Activated CD4-positive, alpha-beta T cell treated with anti-CD3 and anti-CD28 coated beads, Interleukin-2, amount 10 ng/mL, durations not matched to agents 24 days and 14 days (primary cell): ENCODE measurements around the gene DENND6B. TPM values are rescaled to one million over a fixed set of nuclear protein-coding genes. Genes with fewer than 3 reads are reported as not detected.

ENCODE experiments used
- DNase-seq: peaks from one replicate; pipeline ENCODE4 v3.0.0; 2022
- H3K27ac Mint-ChIP-seq: one replicate; pipeline ENCODE4 v1.8.0; 2022; ENCODE audit warnings: mild to moderate bottlenecking, mixed read lengths
- H3K27me3 Mint-ChIP-seq: one replicate; pipeline ENCODE4 v1.8.0; 2022; ENCODE audit warnings: mixed read lengths
- H3K36me3 Mint-ChIP-seq: one replicate; pipeline ENCODE4 v1.8.0; 2022; ENCODE audit warnings: low read depth, mild to moderate bottlenecking, mixed read lengths
- H3K4me1 Mint-ChIP-seq: one replicate; pipeline ENCODE4 v1.8.0; 2021; ENCODE audit warnings: mixed read lengths
- H3K4me3 Mint-ChIP-seq: one replicate; pipeline ENCODE4 v1.8.0; 2022; ENCODE audit warnings: mild to moderate bottlenecking, moderate library complexity, mixed read lengths
- H3K9me3 Mint-ChIP-seq: one replicate; pipeline ENCODE4 v1.8.0; 2021; ENCODE audit warnings: mixed read lengths
- intact Hi-C: fragments of 100-400 bp; cut with micrococcal nuclease; formaldehyde crosslinking; loops from one replicate; pipeline ENCODE4 v1.15.1; 2023
- total RNA-seq: library from RNA; stranded (reverse); gene quantifications from 2 replicates; pipeline ENCODE4 v1.2.3, GENCODE V29; 2022

The DENND6B gene
- total RNA-seq, 1 donor from 2014 or later = 2.2 TPM

GRCh38 chr22:50300620-50301257 is 26.1 kb downstream of the DENND6B start:
- no peak overlapping the region for H3K27ac Mint-ChIP-seq
- peaks cover 13% of the 10 kb centered on the region for H3K27me3 Mint-ChIP-seq
- no peak for DNase-seq
- intact Hi-C loops = no loop called here
- H3K4me3 Mint-ChIP-seq = no peak overlapping the region
- no peaks in the 10 kb centered on the region for H3K9me3 Mint-ChIP-seq
- H3K4me1 Mint-ChIP-seq = peaks cover 1% of the 10 kb centered on the region
- H3K36me3 Mint-ChIP-seq = no peaks in the 10 kb centered on the region

DNA sequence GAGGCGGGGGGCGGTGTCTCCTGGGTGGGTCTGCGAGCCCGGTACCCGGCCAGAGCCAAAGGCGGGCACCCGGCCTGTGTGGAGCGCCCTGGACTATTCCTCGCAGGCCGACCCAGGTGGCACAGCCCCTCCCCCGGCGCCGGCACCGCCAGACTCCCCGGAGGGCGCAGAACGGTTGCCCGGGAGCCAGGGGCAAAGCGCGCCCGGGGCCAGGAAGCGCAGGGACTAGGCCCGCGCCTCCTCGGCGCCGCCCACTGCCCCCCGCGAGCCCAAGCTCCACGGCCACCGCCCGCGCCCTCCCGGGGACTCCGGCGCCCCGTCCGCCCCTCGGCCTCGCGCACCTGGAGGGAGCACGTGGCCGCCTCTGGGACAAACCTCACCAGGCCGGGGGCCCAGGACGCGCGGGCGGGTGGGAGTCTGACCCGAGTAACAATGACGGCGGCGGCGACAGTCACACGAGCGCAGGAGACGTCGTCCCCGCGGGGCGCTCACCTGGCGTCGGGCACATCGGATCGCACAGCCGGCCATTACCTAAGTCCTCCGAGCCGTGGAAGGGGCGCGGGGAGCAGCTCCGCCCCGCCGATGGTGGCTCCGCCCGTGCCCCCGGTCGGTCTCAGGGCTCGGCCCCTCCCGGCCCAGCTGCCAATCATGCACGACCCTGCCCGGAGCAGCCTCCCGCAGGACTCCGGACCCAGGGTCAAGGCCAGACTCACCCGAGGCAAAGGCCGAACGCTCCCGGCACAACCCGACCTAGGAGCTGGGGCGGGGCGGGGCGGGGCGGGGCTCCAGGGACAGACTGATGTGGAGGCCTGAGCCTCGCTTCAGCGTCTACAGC is 26.8 kb downstream of the DENND6B start:
- Mint-ChIP-seq H3K9me3 (no peaks in the 10 kb centered on the region), H3K27me3 (peaks cover 13% of the 10 kb centered on the region), H3K36me3 (no peaks in the 10 kb centered on the region), H3K4me3 (no peak overlapping the region), H3K27ac (no peak overlapping the region), H3K4me1 (no peaks in the 10 kb centered on the region)
- no peak for DNase-seq
- intact Hi-C loops = no loop called here

- intact Hi-C loops = no loop called here
- Mint-ChIP-seq H3K9me3 (no peaks in the 10 kb centered on the region), H3K4me1 (no peaks in the 10 kb centered on the region), H3K4me3 (no peak overlapping the region), H3K36me3 (no peaks in the 10 kb centered on the region), H3K27ac (no peak overlapping the region), H3K27me3 (peaks cover 13% of the 10 kb centered on the region)
- no peak for DNase-seq
These were observed 27.7 kb downstream of the DENND6B start for GRCh38 chr22:50298937-50299784.

DNA sequence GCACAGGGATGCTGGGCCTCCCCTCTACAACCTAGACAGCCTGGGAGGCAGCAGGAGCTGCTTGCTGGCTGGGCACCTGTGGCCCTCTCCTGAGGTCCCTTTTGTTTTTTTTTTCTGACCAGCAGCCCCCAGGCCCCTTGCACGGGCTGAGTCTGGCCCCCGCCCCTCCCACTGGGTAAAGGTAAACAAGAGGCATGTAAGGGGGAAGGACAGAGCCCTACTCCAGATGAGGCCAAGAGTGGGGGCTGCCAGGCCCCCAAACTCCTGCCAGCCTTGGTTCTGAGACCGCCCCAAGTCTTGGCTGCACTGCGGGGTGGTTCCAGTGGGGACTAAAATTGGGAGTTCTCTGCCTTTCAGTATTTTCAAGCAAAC is 28.6 kb downstream of the DENND6B start:
- peaks cover 13% of the 10 kb centered on the region for H3K27me3 Mint-ChIP-seq
- intact Hi-C loops = no loop called here
- no peaks in the 10 kb centered on the region for H3K36me3 Mint-ChIP-seq
- DNase-seq = no peak
- no peaks in the 10 kb centered on the region for H3K9me3 Mint-ChIP-seq
- H3K27ac Mint-ChIP-seq = no peak overlapping the region
- no peaks in the 10 kb centered on the region for H3K4me1 Mint-ChIP-seq
- H3K4me3 Mint-ChIP-seq = no peak overlapping the region

- intact Hi-C loops = no loop called here
- no peak overlapping the region for H3K27ac Mint-ChIP-seq
- H3K27me3 Mint-ChIP-seq = peaks cover 16% of the 10 kb centered on the region
- peaks cover 4% of the 10 kb centered on the region for H3K4me1 Mint-ChIP-seq
- DNase-seq = no peak
- H3K36me3 Mint-ChIP-seq = no peaks in the 10 kb centered on the region
- H3K4me3 Mint-ChIP-seq = no peak overlapping the region
- no peaks in the 10 kb centered on the region for H3K9me3 Mint-ChIP-seq
These were observed 29.1 kb downstream of the DENND6B start for GRCh38 chr22:50297510-50298265.

DNA sequence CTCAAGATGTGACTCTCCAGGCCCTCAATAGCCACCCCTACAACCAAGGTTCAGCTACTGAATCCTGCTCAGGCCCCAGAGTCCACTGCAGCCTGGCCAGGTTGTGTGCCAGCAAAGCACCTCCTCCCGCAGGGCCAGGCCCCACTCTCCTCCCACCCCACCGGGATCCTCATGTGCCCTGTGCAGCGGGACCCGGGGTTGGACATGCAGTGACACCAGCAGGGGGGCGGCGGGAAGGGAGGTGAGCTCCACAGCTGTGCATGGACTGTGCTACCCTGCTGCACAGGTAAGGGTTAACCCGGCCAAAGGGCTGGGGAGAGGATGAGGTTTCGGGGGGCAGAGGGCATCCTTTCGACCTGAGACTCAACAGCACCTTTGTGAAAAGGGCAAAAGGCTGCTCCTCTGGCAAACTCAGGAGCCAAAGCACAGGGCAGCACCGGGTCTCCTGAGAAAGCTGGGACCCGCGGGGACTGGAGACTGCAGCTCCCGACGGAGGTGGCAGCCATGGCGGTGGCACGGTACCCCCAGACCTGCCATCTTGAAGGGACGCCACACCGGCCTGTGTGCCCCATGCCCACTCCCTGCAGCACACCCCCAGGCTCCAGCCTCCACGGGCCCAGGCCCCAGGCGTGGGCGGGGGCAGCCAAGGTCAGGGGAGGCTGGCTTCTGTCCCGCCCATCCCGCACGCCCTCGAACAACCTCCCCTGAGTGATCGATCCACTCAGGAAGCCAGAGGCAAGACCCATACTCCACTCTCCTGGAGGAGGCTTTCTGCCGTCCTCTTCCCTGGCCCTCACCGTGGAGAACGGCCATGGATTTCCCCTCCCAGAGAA is 29.9 kb downstream of the DENND6B start:
- H3K36me3 Mint-ChIP-seq = no peaks in the 10 kb centered on the region
- H3K27ac Mint-ChIP-seq = no peak overlapping the region
- no peaks in the 10 kb centered on the region for H3K9me3 Mint-ChIP-seq
- no peak for DNase-seq
- intact Hi-C loops = no loop called here
- peaks cover 6% of the 10 kb centered on the region for H3K4me1 Mint-ChIP-seq
- H3K4me3 Mint-ChIP-seq = no peak overlapping the region
- peaks cover 21% of the 10 kb centered on the region for H3K27me3 Mint-ChIP-seq

DNA sequence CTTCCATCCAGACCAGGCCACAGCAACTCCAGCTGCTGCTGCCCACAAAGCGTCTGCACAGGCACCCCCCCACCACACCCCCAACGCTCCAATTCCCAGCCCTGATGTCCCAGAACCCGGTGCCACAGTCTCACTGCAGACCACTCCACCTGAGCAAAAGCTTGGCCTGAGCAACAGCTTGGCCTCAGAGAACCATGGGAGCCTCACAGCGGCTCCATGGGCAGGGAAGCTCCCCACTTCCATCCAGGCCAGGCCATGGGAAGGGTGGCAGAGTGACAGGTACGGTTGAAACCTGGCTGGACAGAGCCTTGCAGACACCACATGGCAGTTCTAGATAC is 32.5 kb downstream of the DENND6B start:
- H3K27me3 Mint-ChIP-seq = peaks cover 18% of the 10 kb centered on the region
- no peak for DNase-seq
- no peaks in the 10 kb centered on the region for H3K9me3 Mint-ChIP-seq
- H3K4me1 Mint-ChIP-seq = peaks cover 6% of the 10 kb centered on the region
- H3K4me3 Mint-ChIP-seq = no peak overlapping the region
- H3K36me3 Mint-ChIP-seq = no peaks in the 10 kb centered on the region
- H3K27ac Mint-ChIP-seq = no peak overlapping the region
- intact Hi-C loops = no loop called here

DNA sequence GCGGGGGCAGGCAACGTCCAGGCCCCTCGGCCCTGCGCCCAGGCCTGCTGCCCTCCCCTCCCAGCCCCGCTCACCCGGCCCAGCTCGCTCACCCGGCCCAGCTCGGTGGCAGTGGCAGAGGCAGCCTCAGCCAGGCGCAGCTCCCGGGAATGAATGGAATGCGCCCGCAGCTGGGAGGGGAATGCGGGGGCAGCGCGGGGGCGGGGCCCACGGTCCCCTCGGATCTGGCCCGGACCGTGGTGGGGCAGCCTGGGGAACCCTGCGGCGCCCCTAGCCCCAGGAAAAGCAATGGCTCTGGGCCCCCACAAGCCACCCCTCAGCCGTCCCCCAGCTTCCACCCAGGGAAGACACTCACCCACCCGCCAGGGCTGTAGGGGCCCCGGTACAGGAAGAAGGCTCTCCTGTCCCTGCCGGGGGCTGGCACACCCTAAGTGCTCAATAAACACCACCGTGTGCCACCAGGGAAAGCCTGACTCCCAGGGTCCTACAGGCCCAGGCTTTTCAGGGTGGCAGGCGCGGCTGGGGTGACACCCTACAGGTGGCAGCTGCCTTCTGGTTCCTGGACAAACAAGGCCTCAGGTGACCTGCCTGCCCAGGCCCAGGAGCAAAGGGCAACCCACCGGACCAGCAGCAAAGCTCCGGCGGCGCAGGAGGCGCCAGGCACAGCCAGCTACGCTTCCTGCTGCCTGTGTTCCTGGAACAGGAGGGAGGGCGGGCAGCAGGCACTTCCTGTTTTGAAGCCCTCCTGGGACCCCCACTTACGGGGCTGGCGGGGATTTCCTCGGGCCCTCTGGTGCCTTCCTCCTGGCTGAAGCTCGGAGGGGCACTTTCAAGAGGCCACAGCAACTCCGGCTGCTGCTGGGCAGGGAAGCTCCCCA is 33.1 kb downstream of the DENND6B start:
- no peaks in the 10 kb centered on the region for H3K9me3 Mint-ChIP-seq
- no peak overlapping the region for H3K4me3 Mint-ChIP-seq
- no peak overlapping the region for H3K27ac Mint-ChIP-seq
- H3K27me3 Mint-ChIP-seq = peaks cover 14% of the 10 kb centered on the region
- intact Hi-C loops = no loop called here
- peaks cover 6% of the 10 kb centered on the region for H3K4me1 Mint-ChIP-seq
- no peak for DNase-seq
- H3K36me3 Mint-ChIP-seq = no peaks in the 10 kb centered on the region

DNA sequence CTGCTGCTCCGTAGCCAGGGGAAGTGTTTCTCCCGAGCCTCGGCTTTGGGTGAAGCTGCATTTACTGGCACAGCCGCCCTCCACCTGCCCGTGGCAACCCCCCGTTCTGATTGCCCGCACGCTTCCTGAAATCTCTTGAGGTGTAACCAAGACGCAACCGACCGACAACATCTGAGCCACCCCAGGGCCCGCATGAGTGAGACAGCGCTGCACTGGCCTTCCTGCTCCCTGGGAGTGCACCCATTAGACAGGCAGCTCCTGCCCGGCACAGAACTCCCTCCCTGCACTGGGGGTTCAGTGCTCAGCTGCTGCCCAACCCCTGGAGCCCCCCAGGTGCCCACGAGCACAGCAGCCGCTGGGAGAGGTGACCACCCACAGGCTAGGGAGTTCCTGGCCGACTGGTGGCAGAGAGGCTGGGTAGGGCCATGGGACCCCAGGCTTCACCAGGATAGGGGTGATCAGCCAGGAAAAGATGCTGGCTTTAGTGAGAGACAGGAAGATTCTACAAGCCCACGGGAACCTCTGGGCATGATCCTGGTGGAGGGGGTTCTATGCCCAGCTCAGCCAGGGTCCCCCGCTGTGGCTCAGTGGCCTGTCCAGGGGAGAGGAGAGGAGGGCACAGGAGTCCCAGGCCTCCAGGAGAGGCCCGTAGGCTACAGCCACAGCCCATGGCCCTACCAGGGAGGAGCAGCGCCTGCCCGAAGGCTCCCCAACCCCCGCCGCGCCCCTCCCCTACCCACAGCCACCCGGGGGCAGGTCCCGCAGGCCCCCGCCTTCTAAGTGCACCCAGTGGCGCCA is 34.0 kb downstream of the DENND6B start:
- no peaks in the 10 kb centered on the region for H3K36me3 Mint-ChIP-seq
- H3K4me3 Mint-ChIP-seq = peak overlapping the region; percentile 72
- DNase-seq = no peak
- H3K27ac Mint-ChIP-seq = peak overlapping the region; percentile 22
- H3K27me3 Mint-ChIP-seq = peaks cover 11% of the 10 kb centered on the region
- H3K9me3 Mint-ChIP-seq = no peaks in the 10 kb centered on the region
- intact Hi-C loops = no loop called here
- peaks cover 6% of the 10 kb centered on the region for H3K4me1 Mint-ChIP-seq

DNA sequence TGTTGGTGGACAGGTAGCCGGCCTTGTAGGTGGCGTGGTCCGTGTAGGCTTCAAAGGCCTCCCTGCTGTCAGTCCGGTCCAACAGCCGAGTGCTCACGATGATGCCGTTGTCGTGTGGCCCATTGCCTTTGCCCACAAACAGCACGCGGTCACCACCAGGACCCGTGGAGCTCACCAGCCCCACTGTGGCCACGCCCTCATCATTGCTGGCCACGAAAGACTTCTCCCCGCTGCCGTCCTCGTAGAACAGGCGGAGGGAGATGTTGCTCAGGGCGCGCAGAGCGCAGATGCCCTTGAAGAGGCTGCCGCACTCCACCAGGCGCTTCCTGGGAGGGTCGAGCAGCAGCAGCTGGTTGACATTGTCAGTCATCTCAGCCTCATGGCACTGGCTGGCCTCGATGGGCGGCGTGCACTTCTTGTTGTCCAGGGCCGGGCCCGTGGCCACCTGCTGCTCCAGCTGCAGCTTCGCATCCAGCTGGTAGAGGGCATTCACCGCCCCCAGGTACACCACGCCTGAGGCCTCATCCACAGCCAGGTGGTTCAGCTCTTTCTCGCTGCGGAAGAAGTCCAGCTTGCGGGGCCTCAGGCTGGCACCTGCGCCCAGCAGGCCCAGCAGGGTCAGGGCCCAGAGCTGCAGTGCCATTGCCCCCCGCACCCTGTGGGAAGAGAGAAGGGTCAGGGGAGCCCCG is 36.7 kb downstream of the DENND6B start:
- Mint-ChIP-seq H3K9me3 (no peaks in the 10 kb centered on the region), H3K36me3 (no peaks in the 10 kb centered on the region), H3K4me1 (peaks cover 6% of the 10 kb centered on the region), H3K27me3 (peaks cover 11% of the 10 kb centered on the region), H3K27ac (no peak overlapping the region), H3K4me3 (no peak overlapping the region)
- no peak for DNase-seq
- intact Hi-C loops = no loop called here

DNA sequence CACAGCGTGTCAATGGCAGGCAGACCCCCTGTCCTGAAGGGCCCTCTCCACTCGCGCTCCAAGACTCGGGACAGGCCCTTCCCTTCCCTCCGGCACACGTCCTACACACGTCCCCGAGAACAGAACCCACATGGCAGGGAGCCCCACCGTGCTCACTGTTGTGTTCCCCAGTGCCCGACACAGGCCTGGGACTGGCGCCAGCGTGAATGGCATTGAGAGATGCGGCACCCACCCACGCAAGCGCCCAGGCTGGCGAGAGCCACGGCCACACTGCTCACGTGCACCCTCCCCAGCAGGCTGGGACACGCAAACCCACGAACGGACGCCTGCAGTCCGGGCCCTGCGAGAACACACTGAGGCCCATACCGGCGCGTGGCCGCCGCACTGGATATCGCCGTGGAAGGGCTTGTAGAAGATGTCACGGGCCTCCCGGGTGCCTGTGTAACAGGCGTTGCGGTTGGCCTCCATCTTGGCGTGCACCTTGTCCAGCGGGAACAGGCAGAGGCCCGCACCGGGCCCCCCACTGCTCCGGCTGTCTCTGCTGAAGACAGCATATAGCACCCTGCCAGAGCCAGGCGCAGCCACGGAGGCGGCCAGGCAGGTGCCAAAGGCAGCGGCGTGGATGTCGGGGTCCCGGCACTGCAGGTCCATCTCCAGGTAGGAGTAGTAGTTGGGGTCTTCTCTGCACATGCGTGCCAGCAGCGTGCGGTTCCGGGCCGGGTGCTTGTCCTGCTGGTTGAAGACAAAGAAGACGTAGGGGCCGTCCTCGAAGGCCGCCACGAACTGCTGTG is 37.5 kb downstream of the DENND6B start:
- peaks cover 11% of the 10 kb centered on the region for H3K27me3 Mint-ChIP-seq
- H3K4me1 Mint-ChIP-seq = peaks cover 6% of the 10 kb centered on the region
- intact Hi-C loops = no loop called here
- no peak overlapping the region for H3K27ac Mint-ChIP-seq
- DNase-seq = no peak
- no peak overlapping the region for H3K4me3 Mint-ChIP-seq
- H3K36me3 Mint-ChIP-seq = no peaks in the 10 kb centered on the region
- H3K9me3 Mint-ChIP-seq = no peaks in the 10 kb centered on the region
